ENCODE data around the gene KCNG2.

GRCh38 chr18:79867666-79868065 lies 69.9 kb downstream of the KCNG2 start:
- no peak for TF ChIP-seq CTCF (IDR thresholded peaks at IDR 0.05; ENCODE audit: insufficient read depth, low read length, poor library complexity, severe bottlenecking)
- no peak for TF ChIP-seq EZH2phosphoT487 (conservative IDR thresholded peaks at IDR 0.05; ENCODE audit: low read length)

All from SU-DHL-6 (cell line).